Nucleus accumbens (tissue), 56 donors: ENCODE measurements around the gene ACADVL.
A peak's percentile ranks its signal among the peaks of the same experiment; 100 is the strongest.

Experiments used
- DNase-seq, 56 donors: peaks; one replicate each; lab custom pipeline; 2025; lab: John Stamatoyannopoulos, UW

Gene ACADVL

GRCh38 chr17:7215136-7215638, 4.6 kb upstream of the ACADVL start:
- DNase-seq = peak in 1 of 56 donors; percentile 54

GRCh38 chr17:7215652-7216180, 4.0 kb upstream of the ACADVL start:
- DNase-seq = peak in 5 of 56 donors; percentile 14 to 43 (median 30)

- peak in 3 of 56 donors; percentile 14 to 38 (median 14) for DNase-seq
These were observed 3.3 kb upstream of the ACADVL start for GRCh38 chr17:7216242-7217112.

GRCh38 chr17:7217113-7217987, 2.4 kb upstream of the ACADVL start:
- DNase-seq = peak in 34 of 56 donors; percentile 20 to 78 (median 44)

GRCh38 chr17:7218166-7218565, 1.6 kb upstream of the ACADVL start:
- no peak for DNase-seq

- DNase-seq = no peak
These were observed 980 bp upstream of the ACADVL start for GRCh38 chr17:7218758-7219157.

GRCh38 chr17:7219229-7219811, 418 bp upstream of the ACADVL start:
- DNase-seq = no peak

- DNase-seq = peak in 15 of 56 donors; percentile 16 to 60 (median 30)
These were observed 997 bp downstream of the ACADVL start for GRCh38 chr17:7220593-7221277.

GRCh38 chr17:7221278-7222092, 1.7 kb downstream of the ACADVL start:
- no peak for DNase-seq

GRCh38 chr17:7222093-7222971, 2.6 kb downstream of the ACADVL start:
- DNase-seq = no peak

GRCh38 chr17:7222972-7223292, 3.2 kb downstream of the ACADVL start:
- DNase-seq = no peak

GRCh38 chr17:7223375-7223774, 3.6 kb downstream of the ACADVL start:
- no peak for DNase-seq

GRCh38 chr17:7224110-7224509, 4.4 kb downstream of the ACADVL start:
- no peak for DNase-seq

- no peak for DNase-seq
These were observed 4.9 kb downstream of the ACADVL start for GRCh38 chr17:7224661-7225111.

GRCh38 chr17:7225711-7226331, 6.1 kb downstream of the ACADVL start:
- DNase-seq = no peak

GRCh38 chr17:7226721-7227710, 7.3 kb downstream of the ACADVL start:
- no peak for DNase-seq
